ENCODE measurements around the gene IDUA. TPM values are rescaled to one million over a fixed set of nuclear protein-coding genes. Genes with fewer than 3 reads are reported as not detected.
A peak's percentile ranks its signal among the peaks of the same experiment; 100 is the strongest.

IDUA gene
- total and polyA plus RNA-seq, 12 donors = 1.6 to 109 (median 31.2) TPM

DNA sequence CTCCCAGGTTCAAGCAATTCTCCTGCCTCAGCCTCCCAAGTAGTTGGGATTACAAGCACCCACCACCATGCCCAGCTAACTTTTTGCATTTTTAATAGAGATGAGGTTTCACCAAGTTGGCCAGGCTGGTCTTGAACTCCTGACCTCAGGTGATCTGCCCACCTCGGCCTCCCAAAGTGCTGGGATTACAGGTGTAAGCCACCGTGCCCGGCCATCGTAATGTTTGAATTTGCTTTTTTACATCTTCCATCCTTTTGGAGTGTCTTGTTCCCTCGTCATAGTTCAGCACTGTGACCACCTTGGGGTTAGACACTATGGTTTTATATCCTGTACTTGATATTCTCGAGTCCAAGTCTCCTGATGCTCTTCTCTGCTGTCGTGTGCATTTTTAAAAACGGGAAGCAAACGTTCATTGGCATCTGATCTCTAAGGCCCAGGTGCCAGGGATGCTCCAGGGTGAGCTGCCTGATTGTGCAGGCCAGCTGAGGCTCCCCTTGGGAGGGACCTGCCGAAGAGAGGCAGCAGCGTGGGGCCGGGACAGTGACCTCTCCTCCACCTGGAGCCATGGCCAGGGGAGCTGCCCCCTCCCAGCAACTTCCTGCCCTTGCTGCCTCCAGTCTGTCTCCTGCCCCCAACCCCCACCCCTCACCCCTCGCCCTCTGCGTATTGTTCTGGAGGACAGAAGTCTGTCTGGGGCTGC lies 30.2 kb upstream of the IDUA start:
- no peak overlapping the region for H3K27ac ChIP-seq
- peak in 3 of 7 donors; percentile 4 to 11 (median 8) for DNase-seq
- TF ChIP-seq POLR2A (IDR thresholded peaks at IDR 0.05) = no peak
- TF ChIP-seq, protein P1, sequence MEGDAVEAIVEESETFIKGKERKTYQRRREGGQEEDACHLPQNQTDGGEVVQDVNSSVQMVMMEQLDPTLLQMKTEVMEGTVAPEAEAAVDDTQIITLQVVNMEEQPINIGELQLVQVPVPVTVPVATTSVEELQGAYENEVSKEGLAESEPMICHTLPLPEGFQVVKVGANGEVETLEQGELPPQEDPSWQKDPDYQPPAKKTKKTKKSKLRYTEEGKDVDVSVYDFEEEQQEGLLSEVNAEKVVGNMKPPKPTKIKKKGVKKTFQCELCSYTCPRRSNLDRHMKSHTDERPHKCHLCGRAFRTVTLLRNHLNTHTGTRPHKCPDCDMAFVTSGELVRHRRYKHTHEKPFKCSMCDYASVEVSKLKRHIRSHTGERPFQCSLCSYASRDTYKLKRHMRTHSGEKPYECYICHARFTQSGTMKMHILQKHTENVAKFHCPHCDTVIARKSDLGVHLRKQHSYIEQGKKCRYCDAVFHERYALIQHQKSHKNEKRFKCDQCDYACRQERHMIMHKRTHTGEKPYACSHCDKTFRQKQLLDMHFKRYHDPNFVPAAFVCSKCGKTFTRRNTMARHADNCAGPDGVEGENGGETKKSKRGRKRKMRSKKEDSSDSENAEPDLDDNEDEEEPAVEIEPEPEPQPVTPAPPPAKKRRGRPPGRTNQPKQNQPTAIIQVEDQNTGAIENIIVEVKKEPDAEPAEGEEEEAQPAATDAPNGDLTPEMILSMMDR (IDR thresholded peaks at IDR 0.05) = no peak
- no peaks in the 10 kb centered on the region for H3K27me3 ChIP-seq
- intact Hi-C loops (cut with DNase I) = loop anchor here in 1 of 2 donors (10.0 kb wide), 1 partner anchor 72 kb away; no protein-coding TSS in a partner anchor
- H3K9me3 ChIP-seq (replicated peaks in 1 of 3) = no peaks in the 10 kb centered on the region
- H3K4me1 ChIP-seq (replicated peaks in 1 of 2) = no peaks in the 10 kb centered on the region
- peaks cover 0 to 4% of the 10 kb centered on the region in 2 donors for H3K36me3 ChIP-seq (replicated peaks in 1 of 2)
- H3K4me3 ChIP-seq = no peak overlapping the region
- 82 to 89% (median 86%) methylated on average over 11 to 14 of the region's 14 CpGs for WGBS, 4 donors

DNA sequence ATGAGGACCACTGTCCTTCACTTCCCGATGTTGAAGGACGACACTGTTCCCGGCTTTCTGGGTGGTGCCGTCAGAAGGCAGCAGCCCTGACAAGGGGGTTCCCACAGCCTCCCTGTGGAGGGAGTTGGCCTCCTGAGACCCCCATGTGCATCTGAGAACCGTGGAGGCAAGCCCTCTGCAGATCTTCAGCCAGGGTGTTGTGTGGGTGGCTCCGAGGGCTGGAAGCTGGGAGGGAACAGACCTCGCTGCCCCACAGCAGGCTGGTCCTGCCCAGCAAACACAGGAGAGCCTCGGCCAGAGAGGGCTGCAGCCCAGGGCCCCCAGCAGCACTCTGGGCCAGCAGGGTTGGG lies 29.6 kb upstream of the IDUA start:
- H3K36me3 ChIP-seq (replicated peaks in 1 of 2) = peaks cover 0 to 9% of the 10 kb centered on the region in 2 donors

DNA sequence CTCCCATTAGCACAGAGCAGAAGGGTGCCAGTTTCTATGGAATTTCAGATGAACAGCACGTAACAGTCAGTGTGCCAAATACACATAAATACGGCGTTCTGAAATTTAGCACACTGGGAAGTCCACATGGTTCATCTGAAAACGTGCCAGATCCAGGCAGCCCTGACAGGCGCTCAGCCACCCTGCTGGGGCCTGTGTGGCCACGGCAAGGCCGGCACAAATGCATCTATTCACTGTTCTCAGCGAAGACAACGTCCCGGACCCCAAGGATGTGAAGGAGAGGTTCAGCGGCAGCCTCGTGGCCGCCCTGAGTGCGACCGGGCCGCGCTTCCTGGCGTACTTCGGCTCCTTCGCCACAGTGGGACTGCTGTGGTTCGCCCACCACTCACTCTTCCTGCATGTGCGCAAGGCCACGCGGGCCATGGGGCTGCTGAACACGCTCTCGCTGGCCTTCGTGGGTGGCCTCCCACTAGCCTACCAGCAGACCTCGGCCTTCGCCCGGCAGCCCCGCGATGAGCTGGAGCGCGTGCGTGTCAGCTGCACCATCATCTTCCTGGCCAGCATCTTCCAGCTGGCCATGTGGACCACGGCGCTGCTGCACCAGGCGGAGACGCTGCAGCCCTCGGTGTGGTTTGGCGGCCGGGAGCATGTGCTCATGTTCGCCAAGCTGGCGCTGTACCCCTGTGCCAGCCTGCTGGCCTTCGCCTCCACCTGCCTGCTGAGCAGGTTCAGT lies 29.1 kb upstream of the IDUA start:
- peaks cover 0 to 11% of the 10 kb centered on the region in 2 donors for H3K36me3 ChIP-seq (replicated peaks in 1 of 2)
- DNase-seq = peak in 5 of 7 donors; percentile 1 to 18 (median 11)
- WGBS, 4 donors = 94 to 96% (median 95%) methylated on average over 20 to 45 of the region's 45 CpGs

More for the DNA sequence above, 29.6 kb upstream of the IDUA start:
- Histone ChIP-seq H3K4me3 (no peak overlapping the region), H3K9me3 (replicated peaks in 1 of 3) (no peaks in the 10 kb centered on the region), H3K4me1 (replicated peaks in 1 of 2) (no peaks in the 10 kb centered on the region), H3K27ac (no peak overlapping the region), H3K27me3 (no peaks in the 10 kb centered on the region)
- intact Hi-C loops (cut with DNase I) = loop anchor here in 1 of 2 donors (10.0 kb wide), 1 partner anchor 72 kb away; no protein-coding TSS in a partner anchor
- peak in 4 of 7 donors; percentile 0 to 11 (median 4) for DNase-seq
- WGBS, 4 donors = 63 to 77% (median 72%) methylated on average over 6 to 8 of the region's 8 CpGs
- TF ChIP-seq, protein P1 (IDR thresholded peaks at IDR 0.05) = no peak
- no peak for TF ChIP-seq POLR2A (IDR thresholded peaks at IDR 0.05)

DNA sequence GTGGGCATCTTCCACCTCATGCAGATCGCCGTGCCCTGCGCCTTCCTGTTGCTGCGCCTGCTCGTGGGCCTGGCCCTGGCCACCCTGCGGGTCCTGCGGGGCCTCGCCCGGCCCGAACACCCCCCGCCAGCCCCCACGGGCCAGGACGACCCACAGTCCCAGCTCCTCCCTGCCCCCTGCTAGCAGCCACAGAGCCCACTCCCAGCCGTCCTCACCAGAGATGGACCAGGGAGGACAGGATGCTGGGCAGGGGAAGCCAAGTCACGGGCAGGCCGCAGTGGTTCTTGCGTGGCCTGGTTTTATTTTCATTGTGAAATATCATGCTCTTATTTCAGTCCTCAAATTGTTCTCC lies 28.6 kb upstream of the IDUA start:
- Histone ChIP-seq H3K36me3 (replicated peaks in 1 of 2) (peaks cover 0 to 11% of the 10 kb centered on the region in 2 donors), H3K9me3 (replicated peaks in 1 of 3) (no peaks in the 10 kb centered on the region), H3K27me3 (no peaks in the 10 kb centered on the region), H3K4me1 (replicated peaks in 1 of 2) (no peaks in the 10 kb centered on the region), H3K27ac (no peak overlapping the region), H3K4me3 (no peak overlapping the region)
- DNase-seq = no peak
- intact Hi-C loops (cut with DNase I) = loop anchor here in 1 of 2 donors (10.0 kb wide), 1 partner anchor 73 kb away; no protein-coding TSS in a partner anchor
- WGBS, 4 donors = 94 to 100% (median 96%) methylated on average over 4 to 17 of the region's 17 CpGs
- TF ChIP-seq POLR2A (IDR thresholded peaks at IDR 0.05) = no peak
- TF ChIP-seq, protein P1 (IDR thresholded peaks at IDR 0.05) = no peak

More for the DNA sequence above, 29.1 kb upstream of the IDUA start:
- Histone ChIP-seq H3K4me1 (replicated peaks in 1 of 2) (no peaks in the 10 kb centered on the region), H3K27ac (no peak overlapping the region), H3K9me3 (replicated peaks in 1 of 3) (no peaks in the 10 kb centered on the region), H3K27me3 (no peaks in the 10 kb centered on the region), H3K4me3 (no peak overlapping the region)
- intact Hi-C loops (cut with DNase I) = loop anchor here in 1 of 2 donors (10.0 kb wide), 1 partner anchor 73 kb away; no protein-coding TSS in a partner anchor
- TF ChIP-seq, protein P1 (IDR thresholded peaks at IDR 0.05) = no peak
- no peak for TF ChIP-seq POLR2A (IDR thresholded peaks at IDR 0.05)
